GM10266 (cell line): ENCODE data around the gene ERCC6L.
"Not testable (repeated sequence)": the region's sequence is repeated elsewhere in the genome, so short reads cannot be mapped to it uniquely, and the experiment has no call there.

Experiments used
- DNase-seq: peaks from one replicate; pipeline ENCODE4 v3.0.0; 2012; ENCODE audit errors: extremely low spot score
- TF ChIP-seq, protein P1 (sequence below): IDR thresholded peaks from 2 replicates; pipeline ENCODE4 v1.5.1; 2012; ENCODE audit warnings: mild to moderate bottlenecking, low read depth; ENCODE audit not compliant: control insufficient read depth, insufficient read depth; ENCODE audit errors: missing control alignments

ERCC6L gene

DNA sequence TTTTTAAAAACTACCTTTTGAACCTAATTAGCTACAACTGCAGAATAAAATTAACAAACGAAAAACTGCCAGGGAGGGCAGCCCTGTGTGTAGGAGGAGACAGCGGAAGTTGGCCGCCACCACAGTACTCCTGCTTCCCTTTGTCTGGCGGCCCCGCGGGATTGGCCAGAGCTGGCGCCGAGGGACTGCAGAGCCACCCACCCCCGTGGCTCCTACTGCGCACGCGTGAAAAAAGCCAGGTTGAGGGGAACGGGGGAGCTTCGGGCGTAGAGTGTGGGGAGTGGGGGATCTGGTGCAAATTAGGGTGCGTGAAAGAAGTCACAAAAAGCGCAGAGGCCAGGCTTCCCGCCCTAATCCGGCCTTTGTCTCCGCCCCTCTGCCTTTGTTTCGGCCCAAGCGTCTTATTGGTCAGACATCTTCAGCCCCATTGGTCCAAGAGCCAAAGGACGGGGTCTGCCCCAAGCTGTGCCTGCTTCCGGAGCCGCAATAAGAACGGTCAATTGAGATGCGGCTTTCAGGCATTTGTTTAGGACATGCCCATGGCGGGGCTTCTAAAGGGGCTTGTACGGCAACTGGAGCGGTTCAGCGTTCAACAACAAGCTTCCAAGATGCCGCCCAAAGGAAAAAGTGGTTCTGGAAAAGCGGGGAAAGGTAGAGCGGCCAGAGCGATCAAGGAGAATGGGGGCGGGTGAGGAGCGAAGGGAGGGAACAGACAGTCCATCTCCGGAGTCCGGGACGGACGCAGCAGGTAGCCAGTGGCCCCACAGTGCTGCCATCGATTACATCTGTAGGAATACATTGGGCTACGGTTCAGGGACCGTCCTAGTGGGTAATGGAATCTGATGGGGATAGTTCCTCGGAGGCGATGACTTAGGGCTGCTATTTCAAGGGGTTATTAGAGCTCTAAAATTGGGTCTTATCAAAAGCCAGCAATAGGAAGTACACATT is 57.4 kb downstream of the ERCC6L start, which contains the start of gene PIN4:
Gene PIN4 (plus strand): TSS at position 580 of the 948 bp plus-strand sequence. CDS start 29 bp downstream, at position 609.
- DNase-seq = peak; percentile 81
- TF ChIP-seq, protein P1, sequence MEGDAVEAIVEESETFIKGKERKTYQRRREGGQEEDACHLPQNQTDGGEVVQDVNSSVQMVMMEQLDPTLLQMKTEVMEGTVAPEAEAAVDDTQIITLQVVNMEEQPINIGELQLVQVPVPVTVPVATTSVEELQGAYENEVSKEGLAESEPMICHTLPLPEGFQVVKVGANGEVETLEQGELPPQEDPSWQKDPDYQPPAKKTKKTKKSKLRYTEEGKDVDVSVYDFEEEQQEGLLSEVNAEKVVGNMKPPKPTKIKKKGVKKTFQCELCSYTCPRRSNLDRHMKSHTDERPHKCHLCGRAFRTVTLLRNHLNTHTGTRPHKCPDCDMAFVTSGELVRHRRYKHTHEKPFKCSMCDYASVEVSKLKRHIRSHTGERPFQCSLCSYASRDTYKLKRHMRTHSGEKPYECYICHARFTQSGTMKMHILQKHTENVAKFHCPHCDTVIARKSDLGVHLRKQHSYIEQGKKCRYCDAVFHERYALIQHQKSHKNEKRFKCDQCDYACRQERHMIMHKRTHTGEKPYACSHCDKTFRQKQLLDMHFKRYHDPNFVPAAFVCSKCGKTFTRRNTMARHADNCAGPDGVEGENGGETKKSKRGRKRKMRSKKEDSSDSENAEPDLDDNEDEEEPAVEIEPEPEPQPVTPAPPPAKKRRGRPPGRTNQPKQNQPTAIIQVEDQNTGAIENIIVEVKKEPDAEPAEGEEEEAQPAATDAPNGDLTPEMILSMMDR = no peak

DNA sequence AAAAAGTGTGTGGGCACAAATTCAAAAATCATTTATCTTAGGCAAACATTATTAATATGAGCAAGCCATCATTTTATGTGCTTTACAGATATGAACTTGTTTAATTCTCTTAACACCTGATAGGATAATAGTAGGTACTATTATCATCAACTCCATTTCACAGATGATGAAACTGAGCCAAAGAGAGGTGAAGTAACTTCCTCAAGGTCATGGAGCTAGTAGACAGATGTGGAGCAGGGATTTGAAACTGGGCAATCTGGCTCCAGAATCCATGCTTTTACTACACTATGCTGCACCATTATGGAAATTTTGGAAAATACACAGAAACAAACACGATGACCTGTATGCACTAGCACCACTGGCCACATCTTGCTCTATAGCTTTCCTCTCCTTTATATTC is 58.3 kb downstream of the ERCC6L start:
- TF ChIP-seq, protein P1 = no peak
- DNase-seq = no peak

DNA sequence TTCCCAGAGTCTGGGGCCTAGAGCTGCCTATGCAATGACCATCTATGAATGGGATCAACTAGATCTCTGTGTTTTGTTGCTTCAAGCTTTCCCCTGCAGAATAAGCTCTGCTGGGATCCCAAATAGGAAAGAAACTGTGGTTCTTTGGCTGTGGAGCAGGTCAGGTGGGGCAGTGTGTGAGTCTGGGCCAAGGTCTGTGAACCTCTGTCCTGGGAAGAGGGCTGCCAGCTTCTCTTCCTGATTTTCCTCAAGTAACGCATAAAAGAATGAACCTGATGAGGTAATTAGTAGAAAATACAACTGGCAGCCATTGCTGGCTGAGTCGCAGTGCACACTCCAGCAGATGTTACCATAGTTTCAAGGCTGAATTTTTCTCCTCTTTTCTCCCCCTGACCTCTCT is 61.8 kb downstream of the ERCC6L start:
- TF ChIP-seq, protein P1 = no peak
- DNase-seq = no peak

DNA sequence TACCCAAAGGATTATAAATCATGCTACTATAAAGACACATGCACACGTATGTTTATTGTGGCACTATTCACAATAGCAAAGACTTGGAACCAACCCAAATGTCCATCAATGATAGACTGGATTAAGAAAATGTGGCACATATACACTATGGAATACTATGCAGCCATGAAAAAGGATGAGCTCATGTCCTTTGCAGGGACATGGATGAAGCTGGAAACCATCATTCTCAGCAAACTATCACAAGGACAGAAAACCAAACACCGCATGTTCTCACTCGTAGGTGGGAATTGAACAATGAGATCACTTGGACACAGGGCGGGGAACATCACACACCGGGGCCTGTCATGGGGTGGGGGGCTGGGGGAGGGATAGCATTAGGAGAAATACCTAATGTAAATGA is 62.5 kb downstream of the ERCC6L start:
- DNase-seq = not testable (repeated sequence)

DNA sequence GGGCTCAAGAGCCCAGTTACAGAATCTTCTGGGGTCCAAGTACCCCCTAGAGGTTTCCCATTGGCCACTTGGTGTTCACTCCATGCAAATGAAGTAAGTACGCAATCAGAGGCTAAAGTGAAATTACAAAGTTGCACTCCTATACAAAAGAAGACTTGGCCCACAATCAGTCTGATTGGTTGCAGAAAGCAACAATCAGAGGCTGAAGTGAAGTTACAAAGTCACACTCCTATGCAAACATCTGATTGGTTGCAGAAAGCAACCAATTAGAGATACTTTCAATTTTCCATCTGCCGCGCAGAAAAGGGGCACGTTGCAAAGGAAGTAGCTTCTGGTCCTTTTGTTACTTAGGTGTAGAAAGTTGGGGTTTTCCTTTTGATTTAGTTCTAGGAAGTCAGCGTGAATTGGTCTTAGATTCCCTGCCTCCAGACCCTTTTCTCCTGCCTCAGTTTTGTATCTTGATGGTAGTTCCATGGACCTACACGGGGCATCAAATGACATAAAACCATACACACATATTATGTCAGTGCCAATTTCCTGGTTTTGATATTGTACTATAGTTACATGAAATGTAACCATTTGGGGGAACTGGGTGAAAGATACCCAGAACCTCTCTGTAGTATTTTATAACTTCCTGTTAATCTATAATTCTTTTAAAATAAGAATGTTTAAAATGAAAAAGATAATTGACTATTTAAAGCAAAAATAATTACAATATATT is 69.7 kb downstream of the ERCC6L start:
- DNase-seq = no peak
- TF ChIP-seq, protein P1 = no peak

DNA sequence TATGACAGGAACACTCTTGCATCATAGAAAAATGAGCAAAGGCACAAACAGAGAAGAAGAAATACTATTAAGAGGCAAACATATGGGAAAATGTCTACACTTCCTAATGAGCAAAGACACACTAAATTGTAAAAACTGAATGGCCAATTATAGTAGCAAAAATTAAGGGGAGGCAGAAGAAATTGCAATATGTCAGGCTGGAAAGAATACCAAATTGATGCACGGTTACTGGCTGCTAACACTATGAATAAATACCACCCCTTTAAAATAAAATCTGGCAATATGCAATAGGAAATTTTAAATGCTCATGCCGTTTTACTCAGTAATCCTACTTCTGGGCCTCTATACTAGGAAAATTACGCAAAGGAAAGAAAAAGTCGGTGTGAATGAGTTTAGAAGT is 73.3 kb downstream of the ERCC6L start:
- TF ChIP-seq, protein P1 = no peak
- DNase-seq = no peak

DNA sequence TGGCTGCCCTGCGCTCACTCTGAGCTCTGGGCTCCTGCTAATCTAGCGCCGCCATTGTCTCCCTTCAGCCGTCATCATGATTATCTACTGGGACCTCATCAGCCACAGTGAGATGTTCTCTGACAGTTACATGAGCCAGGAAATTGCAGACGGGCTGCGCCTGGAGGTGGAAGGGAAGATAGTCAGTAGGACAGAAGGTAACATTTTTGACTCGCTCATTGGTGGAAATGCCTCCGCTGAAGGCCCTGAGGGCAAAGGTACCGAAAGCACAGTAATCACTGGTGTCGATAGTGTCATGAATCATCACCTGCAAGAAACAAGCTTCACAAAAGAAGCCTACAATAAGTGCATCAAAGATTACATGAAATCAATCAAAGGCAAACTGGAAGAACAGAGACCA is 79.1 kb downstream of the ERCC6L start:
- DNase-seq = no peak
- TF ChIP-seq, protein P1 = no peak
